ENCODE measurements around the gene CASQ2. TPM values are rescaled to one million over a fixed set of nuclear protein-coding genes. Genes with fewer than 3 reads are reported as not detected.

Gene CASQ2
- polyA plus RNA-seq, 1 of the 3 experiments (the other 2 are of a cell fraction) = not detected

DNA sequence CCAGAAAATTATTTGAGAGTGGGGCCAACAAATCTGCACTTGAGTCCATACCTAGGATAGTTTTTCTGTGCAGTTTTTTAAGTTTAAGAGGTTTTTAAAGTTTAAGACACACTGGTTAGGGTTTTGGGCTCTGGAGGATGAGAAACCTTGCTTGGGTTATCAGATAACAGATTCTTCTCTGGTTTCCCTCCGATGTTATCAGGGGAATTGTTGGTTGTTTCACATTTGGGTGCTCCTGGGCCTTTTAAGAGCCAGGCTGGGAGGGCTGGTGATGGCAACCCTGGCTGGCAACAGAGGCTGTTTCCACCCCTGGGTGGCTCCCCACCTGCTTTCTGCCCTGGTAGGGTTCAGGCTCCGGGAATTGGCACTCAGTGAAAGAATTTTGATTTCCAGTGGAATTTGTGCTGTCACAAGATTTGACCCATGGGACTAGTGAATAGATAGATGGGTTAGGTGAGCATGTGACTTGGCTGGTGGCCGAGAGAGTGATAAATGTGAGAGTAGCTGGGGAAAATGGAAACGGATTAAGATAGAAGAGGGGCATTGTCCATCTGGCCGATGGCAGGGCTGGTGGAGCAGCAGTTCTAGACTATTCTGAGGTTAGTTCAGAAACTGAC lies 111.9 kb downstream of the CASQ2 start:
- H3K27ac ChIP-seq (ENCODE audit: low read depth in 2 of 2, low read length in 1 of 2) = no peak overlapping the region
- H3K79me2 ChIP-seq (ENCODE audit: insufficient read depth) = peaks cover 20% of the 10 kb centered on the region
- H3K9me3 ChIP-seq = no peaks in the 10 kb centered on the region
- H3K9me2 ChIP-seq = no peaks in the 10 kb centered on the region
- H3K4me2 ChIP-seq = no peak overlapping the region
- TF ChIP-seq RAD21 (IDR thresholded peaks at IDR 0.05; ENCODE audit: low read length) = no peak
- TF ChIP-seq YY1 (IDR thresholded peaks at IDR 0.05; ENCODE audit: low read depth) = no peak
- no peak for TF ChIP-seq MEF2A (IDR thresholded peaks at IDR 0.05; ENCODE audit: borderline replicate concordance, low read depth)
- TF ChIP-seq SMC3 (IDR thresholded peaks at IDR 0.05; ENCODE audit: low read depth, low read length) = no peak
- TF ChIP-seq TCF12 (IDR thresholded peaks at IDR 0.05) = no peak
- TF ChIP-seq MXI1 (IDR thresholded peaks at IDR 0.05; ENCODE audit: low read depth, low read length) = no peak
- TF ChIP-seq NFIC (IDR thresholded peaks at IDR 0.05; ENCODE audit: borderline replicate concordance) = no peak
- no peak for TF ChIP-seq FOXM1 (IDR thresholded peaks at IDR 0.05; ENCODE audit: low read depth)
- TF ChIP-seq, protein P1, sequence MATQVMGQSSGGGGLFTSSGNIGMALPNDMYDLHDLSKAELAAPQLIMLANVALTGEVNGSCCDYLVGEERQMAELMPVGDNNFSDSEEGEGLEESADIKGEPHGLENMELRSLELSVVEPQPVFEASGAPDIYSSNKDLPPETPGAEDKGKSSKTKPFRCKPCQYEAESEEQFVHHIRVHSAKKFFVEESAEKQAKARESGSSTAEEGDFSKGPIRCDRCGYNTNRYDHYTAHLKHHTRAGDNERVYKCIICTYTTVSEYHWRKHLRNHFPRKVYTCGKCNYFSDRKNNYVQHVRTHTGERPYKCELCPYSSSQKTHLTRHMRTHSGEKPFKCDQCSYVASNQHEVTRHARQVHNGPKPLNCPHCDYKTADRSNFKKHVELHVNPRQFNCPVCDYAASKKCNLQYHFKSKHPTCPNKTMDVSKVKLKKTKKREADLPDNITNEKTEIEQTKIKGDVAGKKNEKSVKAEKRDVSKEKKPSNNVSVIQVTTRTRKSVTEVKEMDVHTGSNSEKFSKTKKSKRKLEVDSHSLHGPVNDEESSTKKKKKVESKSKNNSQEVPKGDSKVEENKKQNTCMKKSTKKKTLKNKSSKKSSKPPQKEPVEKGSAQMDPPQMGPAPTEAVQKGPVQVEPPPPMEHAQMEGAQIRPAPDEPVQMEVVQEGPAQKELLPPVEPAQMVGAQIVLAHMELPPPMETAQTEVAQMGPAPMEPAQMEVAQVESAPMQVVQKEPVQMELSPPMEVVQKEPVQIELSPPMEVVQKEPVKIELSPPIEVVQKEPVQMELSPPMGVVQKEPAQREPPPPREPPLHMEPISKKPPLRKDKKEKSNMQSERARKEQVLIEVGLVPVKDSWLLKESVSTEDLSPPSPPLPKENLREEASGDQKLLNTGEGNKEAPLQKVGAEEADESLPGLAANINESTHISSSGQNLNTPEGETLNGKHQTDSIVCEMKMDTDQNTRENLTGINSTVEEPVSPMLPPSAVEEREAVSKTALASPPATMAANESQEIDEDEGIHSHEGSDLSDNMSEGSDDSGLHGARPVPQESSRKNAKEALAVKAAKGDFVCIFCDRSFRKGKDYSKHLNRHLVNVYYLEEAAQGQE (IDR thresholded peaks at IDR 0.05; ENCODE audit: low read depth, low read length) = no peak
- TF ChIP-seq FOXJ3 (CRISPR knock-in tag; IDR thresholded peaks at IDR 0.05) = no peak
- TF ChIP-seq, protein P2, sequence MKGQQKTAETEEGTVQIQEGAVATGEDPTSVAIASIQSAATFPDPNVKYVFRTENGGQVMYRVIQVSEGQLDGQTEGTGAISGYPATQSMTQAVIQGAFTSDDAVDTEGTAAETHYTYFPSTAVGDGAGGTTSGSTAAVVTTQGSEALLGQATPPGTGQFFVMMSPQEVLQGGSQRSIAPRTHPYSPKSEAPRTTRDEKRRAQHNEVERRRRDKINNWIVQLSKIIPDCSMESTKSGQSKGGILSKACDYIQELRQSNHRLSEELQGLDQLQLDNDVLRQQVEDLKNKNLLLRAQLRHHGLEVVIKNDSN (IDR thresholded peaks at IDR 0.05; ENCODE audit: borderline replicate concordance, low read depth) = no peak
- no peak for TF ChIP-seq RFX5 (IDR thresholded peaks at IDR 0.05; ENCODE audit: low read length)
- peaks cover 0 to 28% of the 10 kb centered on the region in 2 experiments; a peak in 1 of 4 replicates for H3K4me1 ChIP-seq (ENCODE audit: control insufficient read depth in 1 of 2, insufficient read depth in 2 of 2, low read depth in 1 of 2, low read length in 1 of 2)
- no peaks in the 10 kb centered on the region for H3F3A ChIP-seq (replicated peaks; ENCODE audit: insufficient read depth)
- peaks cover 25 to 27% of the 10 kb centered on the region in 2 experiments for H3K36me3 ChIP-seq (replicated peaks in 1 of 2; ENCODE audit: control insufficient read depth in 1 of 2, insufficient read depth in 2 of 2, low read length in 1 of 2)
- 93% methylated on average over 5 of the region's 5 CpGs for WGBS (ENCODE audit: low lambda C conversion rate)
- ChIA-PET CTCF (no interaction called here), POLR2A (no interaction called here)
- no peak overlapping the region for H3K4me3 ChIP-seq (ENCODE audit: low read depth in 2 of 2, low read length in 1 of 2)
- no peak overlapping the region for H2AFZ ChIP-seq (ENCODE audit: low read depth)
- H3K9ac ChIP-seq = no peak overlapping the region
- 0 out of 2 replicates have a peak, but pooled peaks cover 3% of the 10 kb centered on the region for H4K20me1 ChIP-seq (ENCODE audit: insufficient read depth)
- no peaks in the 10 kb centered on the region for H3K27me3 ChIP-seq (ENCODE audit: insufficient read depth)
- DNase-seq = no peak

DNA sequence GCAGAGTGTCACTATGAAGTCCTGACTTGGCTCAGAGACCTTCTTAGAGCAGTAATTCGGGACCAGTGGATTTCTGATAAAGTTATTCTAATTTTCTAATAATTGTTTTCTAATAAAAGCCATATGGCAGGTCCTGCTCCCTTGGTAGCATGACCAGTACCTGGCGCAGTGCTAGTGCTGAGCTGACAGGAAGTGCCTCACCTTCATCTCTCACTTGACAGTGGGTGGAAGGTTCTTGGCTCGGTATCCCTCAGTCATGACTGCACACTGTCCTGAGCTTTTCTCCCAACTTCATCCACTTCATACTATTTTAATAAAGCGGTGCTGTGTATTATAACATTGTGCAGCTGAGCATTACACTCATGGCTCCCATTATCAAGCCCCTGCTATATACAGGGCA lies 112.6 kb downstream of the CASQ2 start:
- H3K27ac ChIP-seq (ENCODE audit: low read depth in 2 of 2, low read length in 1 of 2) = no peak overlapping the region
- no peak overlapping the region for H3K4me2 ChIP-seq
- 98% methylated on average over 4 of the region's 4 CpGs for WGBS (ENCODE audit: low lambda C conversion rate)
- H3K27me3 ChIP-seq (ENCODE audit: insufficient read depth) = no peaks in the 10 kb centered on the region
- 0 out of 2 replicates have a peak, but pooled peaks cover 3% of the 10 kb centered on the region for H4K20me1 ChIP-seq (ENCODE audit: insufficient read depth)
- DNase-seq = no peak
- no peak overlapping the region for H3K4me3 ChIP-seq (ENCODE audit: low read depth in 2 of 2, low read length in 1 of 2)
- peaks cover 0 to 28% of the 10 kb centered on the region in 2 experiments; a peak in 1 of 4 replicates for H3K4me1 ChIP-seq (ENCODE audit: control insufficient read depth in 1 of 2, insufficient read depth in 2 of 2, low read depth in 1 of 2, low read length in 1 of 2)
- H2AFZ ChIP-seq (ENCODE audit: low read depth) = no peak overlapping the region
- no peaks in the 10 kb centered on the region for H3F3A ChIP-seq (replicated peaks; ENCODE audit: insufficient read depth)
- H3K9me3 ChIP-seq = no peaks in the 10 kb centered on the region
- no peak overlapping the region for H3K9ac ChIP-seq
- ChIA-PET POLR2A (no interaction called here), CTCF (interaction anchor here (1.0 to 1.2 kb wide), 2 partner anchors 8 to 60 kb away, joined by 4 read pairs; no protein-coding TSS in a partner anchor)
- peaks cover 22% of the 10 kb centered on the region for H3K79me2 ChIP-seq (ENCODE audit: insufficient read depth)
- H3K9me2 ChIP-seq = no peaks in the 10 kb centered on the region
- peaks cover 27 to 30% of the 10 kb centered on the region in 2 experiments for H3K36me3 ChIP-seq (replicated peaks in 1 of 2; ENCODE audit: control insufficient read depth in 1 of 2, insufficient read depth in 2 of 2, low read length in 1 of 2)
- TF ChIP-seq POLR2AphosphoS5 (IDR thresholded peaks at IDR 0.05; ENCODE audit: low read depth, low read length) (no peak), GATA2 (CRISPR knock-in tag; IDR thresholded peaks at IDR 0.05) (no peak), MXI1 (IDR thresholded peaks at IDR 0.05; ENCODE audit: low read depth, low read length) (no peak), TCF12 (IDR thresholded peaks at IDR 0.05) (no peak), RXRA (IDR thresholded peaks at IDR 0.05; ENCODE audit: borderline replicate concordance, low read depth) (no peak), RCOR1 (IDR thresholded peaks at IDR 0.05; ENCODE audit: low read length) (no peak), RAD21 (IDR thresholded peaks at IDR 0.05; ENCODE audit: low read length) (no peak), EP300 (IDR thresholded peaks at IDR 0.05; ENCODE audit: borderline replicate concordance in 1 of 2, low read depth in 1 of 2, low read length in 1 of 2) (no peak), JUND (IDR thresholded peaks at IDR 0.05) (no peak), RFX5 (IDR thresholded peaks at IDR 0.05; ENCODE audit: low read length) (no peak)
- TF ChIP-seq, protein P3, sequence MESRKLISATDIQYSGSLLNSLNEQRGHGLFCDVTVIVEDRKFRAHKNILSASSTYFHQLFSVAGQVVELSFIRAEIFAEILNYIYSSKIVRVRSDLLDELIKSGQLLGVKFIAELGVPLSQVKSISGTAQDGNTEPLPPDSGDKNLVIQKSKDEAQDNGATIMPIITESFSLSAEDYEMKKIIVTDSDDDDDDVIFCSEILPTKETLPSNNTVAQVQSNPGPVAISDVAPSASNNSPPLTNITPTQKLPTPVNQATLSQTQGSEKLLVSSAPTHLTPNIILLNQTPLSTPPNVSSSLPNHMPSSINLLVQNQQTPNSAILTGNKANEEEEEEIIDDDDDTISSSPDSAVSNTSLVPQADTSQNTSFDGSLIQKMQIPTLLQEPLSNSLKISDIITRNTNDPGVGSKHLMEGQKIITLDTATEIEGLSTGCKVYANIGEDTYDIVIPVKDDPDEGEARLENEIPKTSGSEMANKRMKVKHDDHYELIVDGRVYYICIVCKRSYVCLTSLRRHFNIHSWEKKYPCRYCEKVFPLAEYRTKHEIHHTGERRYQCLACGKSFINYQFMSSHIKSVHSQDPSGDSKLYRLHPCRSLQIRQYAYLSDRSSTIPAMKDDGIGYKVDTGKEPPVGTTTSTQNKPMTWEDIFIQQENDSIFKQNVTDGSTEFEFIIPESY (IDR thresholded peaks at IDR 0.05; ENCODE audit: borderline replicate concordance, low read depth) = no peak
- TF ChIP-seq, protein P4, sequence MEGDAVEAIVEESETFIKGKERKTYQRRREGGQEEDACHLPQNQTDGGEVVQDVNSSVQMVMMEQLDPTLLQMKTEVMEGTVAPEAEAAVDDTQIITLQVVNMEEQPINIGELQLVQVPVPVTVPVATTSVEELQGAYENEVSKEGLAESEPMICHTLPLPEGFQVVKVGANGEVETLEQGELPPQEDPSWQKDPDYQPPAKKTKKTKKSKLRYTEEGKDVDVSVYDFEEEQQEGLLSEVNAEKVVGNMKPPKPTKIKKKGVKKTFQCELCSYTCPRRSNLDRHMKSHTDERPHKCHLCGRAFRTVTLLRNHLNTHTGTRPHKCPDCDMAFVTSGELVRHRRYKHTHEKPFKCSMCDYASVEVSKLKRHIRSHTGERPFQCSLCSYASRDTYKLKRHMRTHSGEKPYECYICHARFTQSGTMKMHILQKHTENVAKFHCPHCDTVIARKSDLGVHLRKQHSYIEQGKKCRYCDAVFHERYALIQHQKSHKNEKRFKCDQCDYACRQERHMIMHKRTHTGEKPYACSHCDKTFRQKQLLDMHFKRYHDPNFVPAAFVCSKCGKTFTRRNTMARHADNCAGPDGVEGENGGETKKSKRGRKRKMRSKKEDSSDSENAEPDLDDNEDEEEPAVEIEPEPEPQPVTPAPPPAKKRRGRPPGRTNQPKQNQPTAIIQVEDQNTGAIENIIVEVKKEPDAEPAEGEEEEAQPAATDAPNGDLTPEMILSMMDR (IDR thresholded peaks at IDR 0.05) = no peak

Measured in SK-N-SH (cell line).